ENCODE data around the gene IFNAR2.
"Not testable (repeated sequence)": the region's sequence is repeated elsewhere in the genome, so short reads cannot be mapped to it uniquely, and the experiment has no call there.

- TF ChIP-seq CTCF (IDR thresholded peaks at IDR 0.05; ENCODE audit: borderline replicate concordance, extremely low read depth, low read length, poor library complexity, severe bottlenecking); EZH2 (IDR thresholded peaks at IDR 0.05; ENCODE audit: borderline replicate concordance, low read depth, low read length, severe bottlenecking): not testable (repeated sequence)
Measured at GRCh38 chr21:33242846-33243245, 13.1 kb downstream of the IFNAR2 start.

Measured in DND-41 (cell line).